DOHH2 (cell line): Measurements from ENCODE around the gene RAD51B.

Experiments
- H3F3A ChIP-seq: fragments of 200-600 bp; sonication (generic), shearing (Covaris generic); 2 replicates; pipeline ENCODE4 v1.6.0; 2016; ENCODE audit warnings: antibody characterized with exemption, mild to moderate bottlenecking; ENCODE audit not compliant: control insufficient read depth, insufficient read depth
- H3K27ac ChIP-seq: fragments of 200-600 bp; sonication (generic); 2 replicates; pipeline ENCODE4 v1.5.1; 2014; ENCODE audit warnings: low read depth, mild to moderate bottlenecking, low read length, moderate library complexity
- H3K27me3 ChIP-seq: fragments of 200-600 bp; sonication (generic); 2 replicates; pipeline ENCODE4 v1.6.1; 2014; ENCODE audit warnings: mild to moderate bottlenecking, low read length, mixed read lengths; ENCODE audit not compliant: control insufficient read depth
- H3K36me3 ChIP-seq: fragments of 200-600 bp; sonication (generic); 2 replicates; pipeline ENCODE4 v1.6.1; 2014; ENCODE audit warnings: mild to moderate bottlenecking, low read length, moderate library complexity, mixed read lengths; ENCODE audit not compliant: control insufficient read depth
- H3K4me1 ChIP-seq: fragments of 200-600 bp; sonication (generic); 2 replicates; pipeline ENCODE4 v1.6.1; 2014; ENCODE audit warnings: mild to moderate bottlenecking, low read length, mixed read lengths; ENCODE audit not compliant: control insufficient read depth
- H3K4me2 ChIP-seq: fragments of 200-600 bp; sonication (generic); 2 replicates; pipeline ENCODE4 v1.6.0; 2014; ENCODE audit warnings: mild to moderate bottlenecking, low read length, moderate library complexity
- H3K4me3 ChIP-seq: fragments of 200-600 bp; sonication (generic); 2 replicates; pipeline ENCODE4 v1.5.1; 2014; ENCODE audit warnings: mild to moderate bottlenecking, low read length, mixed read lengths
- H3K79me2 ChIP-seq: fragments of 200-600 bp; sonication (generic); 2 replicates; pipeline ENCODE4 v1.6.1; 2014; ENCODE audit warnings: mild to moderate bottlenecking, low read length, mixed read lengths; ENCODE audit not compliant: control insufficient read depth
- H3K9me2 ChIP-seq: fragments of 200-600 bp; sonication (generic); replicated peaks from 2 replicates; pipeline ENCODE4 v1.6.1; 2014; ENCODE audit warnings: mild to moderate bottlenecking, low read length, mixed read lengths; ENCODE audit not compliant: control insufficient read depth
- H3K9me3 ChIP-seq: fragments of 200-600 bp; sonication (generic); 2 replicates; pipeline ENCODE4 v1.6.1; 2014; ENCODE audit warnings: antibody characterized with exemption, low read length, mixed read lengths; ENCODE audit not compliant: control insufficient read depth, insufficient read depth
- H4K20me1 ChIP-seq: fragments of 200-600 bp; sonication (generic); 2 replicates; pipeline ENCODE4 v1.6.0; 2014; ENCODE audit warnings: low read depth, mild to moderate bottlenecking, antibody characterized with exemption, low read length, moderate library complexity; ENCODE audit not compliant: control insufficient read depth, insufficient read depth
- CTCF ChIP-seq: fragments of 200-600 bp; sonication (generic); IDR thresholded peaks from one replicate; pipeline ENCODE4 v1.5.1; 2014; ENCODE audit warnings: antibody characterized with exemption, mild to moderate bottlenecking, low read depth, low read length; ENCODE audit not compliant: poor library complexity, severe bottlenecking
- EZH2phosphoT487 ChIP-seq: fragments of 200-600 bp; sonication (generic); IDR thresholded peaks from 2 replicates; pipeline ENCODE4 v1.6.1; 2017; ENCODE audit warnings: borderline replicate concordance, mild to moderate bottlenecking, antibody characterized with exemption, low read length, moderate library complexity, mixed read lengths

The RAD51B gene

DNA sequence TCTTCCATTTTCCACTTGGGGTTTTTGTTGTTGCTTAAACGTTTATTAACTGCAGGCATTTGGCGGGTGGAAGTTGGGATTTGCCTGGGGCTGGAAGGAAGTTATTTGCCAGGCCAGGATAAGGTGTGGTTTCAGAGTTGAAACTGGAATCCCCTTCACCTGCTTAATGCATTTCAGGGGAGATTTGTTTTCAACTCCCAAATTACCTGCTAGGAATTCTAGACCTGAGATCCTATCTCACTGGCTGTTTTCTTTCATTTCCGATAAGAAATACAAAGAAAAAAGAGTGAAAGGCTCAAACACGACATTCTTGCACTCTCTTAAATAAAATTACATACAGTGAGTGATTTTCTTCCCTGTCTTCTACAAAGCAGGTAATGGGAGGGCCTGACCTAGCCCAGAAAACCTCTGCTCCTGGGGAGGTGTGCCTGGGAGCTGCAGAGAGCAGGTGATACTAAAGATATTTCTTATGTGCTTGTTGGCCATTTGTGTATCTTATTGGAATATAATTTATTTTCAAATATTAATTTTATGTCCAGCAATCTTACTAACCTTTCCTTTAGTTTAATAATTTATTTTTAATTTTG lies 695.1 kb downstream of the RAD51B start:
- H3K4me2 ChIP-seq, result peak overlapping the region; percentile 54
- no peaks in the 10 kb centered on the region for H4K20me1 ChIP-seq
- TF ChIP-seq CTCF, result no peak
- no peak for TF ChIP-seq EZH2phosphoT487
- H3K27ac ChIP-seq, result no peak overlapping the region; the same call in 1 of the 2 replicates
- no peaks in the 10 kb centered on the region for H3K79me2 ChIP-seq
- no peaks in the 10 kb centered on the region for H3K27me3 ChIP-seq
- peak overlapping the region; percentile 37 for H3K4me3 ChIP-seq
- peaks cover 33% of the 10 kb centered on the region for H3K4me1 ChIP-seq
- no peaks in the 10 kb centered on the region for H3K9me2 ChIP-seq
- no peaks in the 10 kb centered on the region for H3K36me3 ChIP-seq
- no peaks in the 10 kb centered on the region; the same call in 1 of the 2 replicates for H3F3A ChIP-seq
- no peaks in the 10 kb centered on the region for H3K9me3 ChIP-seq

GRCh38 chr14:68516342-68516741 lies 696.8 kb downstream of the RAD51B start:
- no peak for TF ChIP-seq CTCF
- TF ChIP-seq EZH2phosphoT487, result no peak
- no peaks in the 10 kb centered on the region; the same call in 1 of the 2 replicates for H3F3A ChIP-seq

GRCh38 chr14:68518166-68518565 lies 698.6 kb downstream of the RAD51B start:
- H3K27ac ChIP-seq, result no peak overlapping the region
- H3K4me2 ChIP-seq, result no peak overlapping the region
- H3K9me2 ChIP-seq, result no peaks in the 10 kb centered on the region
- no peaks in the 10 kb centered on the region for H3K27me3 ChIP-seq
- H3K9me3 ChIP-seq, result no peaks in the 10 kb centered on the region
- no peaks in the 10 kb centered on the region for H3K79me2 ChIP-seq
- no peak overlapping the region for H3K4me3 ChIP-seq
- H3K4me1 ChIP-seq, result peaks cover 20% of the 10 kb centered on the region
- no peaks in the 10 kb centered on the region for H4K20me1 ChIP-seq
- H3K36me3 ChIP-seq, result no peaks in the 10 kb centered on the region
- H3F3A ChIP-seq, result no peaks in the 10 kb centered on the region
- TF ChIP-seq EZH2phosphoT487, result no peak
- no peak for TF ChIP-seq CTCF

More at GRCh38 chr14:68516342-68516741, 696.8 kb downstream of the RAD51B start:
- Histone ChIP-seq H3K79me2 (no peaks in the 10 kb centered on the region), H3K36me3 (no peaks in the 10 kb centered on the region), H4K20me1 (no peaks in the 10 kb centered on the region), H3K27ac (no peak overlapping the region), H3K27me3 (no peaks in the 10 kb centered on the region), H3K4me1 (peaks cover 30% of the 10 kb centered on the region), H3K9me2 (no peaks in the 10 kb centered on the region), H3K9me3 (no peaks in the 10 kb centered on the region), H3K4me3 (no peak overlapping the region), H3K4me2 (no peak overlapping the region)
